ENCODE data around the gene CYP2B6. TPM values are rescaled to one million over a fixed set of nuclear protein-coding genes. Genes with fewer than 3 reads are reported as not detected.

CYP2B6 gene
- total and polyA plus RNA-seq, 10 of the 15 experiments (the other 5 are each of a cell fraction or from before 2014, with no cell fraction given) = 0.23 to 0.86 TPM; not detected in 8

DNA sequence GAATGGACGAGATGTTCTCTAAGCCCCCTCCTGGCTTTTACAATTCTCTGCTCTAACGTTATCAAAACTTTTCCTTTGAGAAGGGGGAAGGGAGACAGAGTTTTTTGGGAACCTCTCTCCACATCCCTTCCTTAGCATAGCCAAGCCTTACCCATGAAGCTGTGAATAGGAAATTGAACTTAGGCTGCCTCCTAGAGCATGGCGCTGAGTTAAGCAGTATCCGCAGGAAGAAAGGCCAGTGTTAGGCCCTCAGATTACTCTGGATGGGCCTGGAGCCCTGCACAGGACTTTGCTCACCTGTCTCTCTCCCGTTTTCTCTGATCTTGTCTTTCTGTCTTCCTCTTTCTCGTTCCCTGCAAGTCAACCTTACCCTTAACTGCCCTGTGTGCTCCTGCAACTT lies 39.6 kb downstream of the CYP2B6 start:
- FAIRE-seq (no peak), DNase-seq (ENCODE audit: low read depth, low spot score) (no peak), ATAC-seq (no peak)
- no peak overlapping the region for H2AFZ ChIP-seq (ENCODE audit: control insufficient read depth, low read depth, low read length)
- no peak overlapping the region for H3K4me3 ChIP-seq
- no peaks in the 10 kb centered on the region for H3K4me1 ChIP-seq (ENCODE audit: control insufficient read depth, insufficient read depth, low read length)
- CTCF ChIA-PET = interaction anchor here (0.6 to 1.3 kb wide), 2 partner anchors 56 to 60 kb away, joined by 3 to 5 read pairs; no protein-coding TSS in a partner anchor
- no peaks in the 10 kb centered on the region for H3K36me3 ChIP-seq (ENCODE audit: control insufficient read depth in 2 of 2, insufficient read depth in 2 of 2, low read length in 1 of 2)
- H3K27me3 ChIP-seq (replicated peaks in 1 of 2; ENCODE audit: control insufficient read depth in 2 of 2, insufficient read depth in 2 of 2, low read length in 1 of 2) = no peaks in the 10 kb centered on the region
- H4K20me1 ChIP-seq (ENCODE audit: control insufficient read depth, insufficient read depth) = no peaks in the 10 kb centered on the region
- TF ChIP-seq IKZF1 (conservative IDR thresholded peaks at IDR 0.05) (no peak), ZNF274 (IDR thresholded peaks at IDR 0.05; ENCODE audit: insufficient read depth, insufficient read length) (no peak), ZSCAN29 (IDR thresholded peaks at IDR 0.05) (no peak), ZNF384 (IDR thresholded peaks at IDR 0.05; ENCODE audit: borderline replicate concordance, low read depth, low read length) (no peak), HDAC6 (IDR thresholded peaks at IDR 0.05; ENCODE audit: unreplicated experiment) (no peak), YY1 (IDR thresholded peaks at IDR 0.05; ENCODE audit: low read depth, low read length) (no peak), RELA (IDR thresholded peaks at IDR 0.05; ENCODE audit: borderline replicate concordance, partially characterized antibody) (no peak)
- TF ChIP-seq, protein P1, sequence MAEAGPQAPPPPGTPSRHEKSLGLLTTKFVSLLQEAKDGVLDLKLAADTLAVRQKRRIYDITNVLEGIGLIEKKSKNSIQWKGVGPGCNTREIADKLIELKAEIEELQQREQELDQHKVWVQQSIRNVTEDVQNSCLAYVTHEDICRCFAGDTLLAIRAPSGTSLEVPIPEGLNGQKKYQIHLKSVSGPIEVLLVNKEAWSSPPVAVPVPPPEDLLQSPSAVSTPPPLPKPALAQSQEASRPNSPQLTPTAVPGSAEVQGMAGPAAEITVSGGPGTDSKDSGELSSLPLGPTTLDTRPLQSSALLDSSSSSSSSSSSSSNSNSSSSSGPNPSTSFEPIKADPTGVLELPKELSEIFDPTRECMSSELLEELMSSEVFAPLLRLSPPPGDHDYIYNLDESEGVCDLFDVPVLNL (IDR thresholded peaks at IDR 0.05; ENCODE audit: low read depth, low read length) = no peak
- TF ChIP-seq, protein P2, sequence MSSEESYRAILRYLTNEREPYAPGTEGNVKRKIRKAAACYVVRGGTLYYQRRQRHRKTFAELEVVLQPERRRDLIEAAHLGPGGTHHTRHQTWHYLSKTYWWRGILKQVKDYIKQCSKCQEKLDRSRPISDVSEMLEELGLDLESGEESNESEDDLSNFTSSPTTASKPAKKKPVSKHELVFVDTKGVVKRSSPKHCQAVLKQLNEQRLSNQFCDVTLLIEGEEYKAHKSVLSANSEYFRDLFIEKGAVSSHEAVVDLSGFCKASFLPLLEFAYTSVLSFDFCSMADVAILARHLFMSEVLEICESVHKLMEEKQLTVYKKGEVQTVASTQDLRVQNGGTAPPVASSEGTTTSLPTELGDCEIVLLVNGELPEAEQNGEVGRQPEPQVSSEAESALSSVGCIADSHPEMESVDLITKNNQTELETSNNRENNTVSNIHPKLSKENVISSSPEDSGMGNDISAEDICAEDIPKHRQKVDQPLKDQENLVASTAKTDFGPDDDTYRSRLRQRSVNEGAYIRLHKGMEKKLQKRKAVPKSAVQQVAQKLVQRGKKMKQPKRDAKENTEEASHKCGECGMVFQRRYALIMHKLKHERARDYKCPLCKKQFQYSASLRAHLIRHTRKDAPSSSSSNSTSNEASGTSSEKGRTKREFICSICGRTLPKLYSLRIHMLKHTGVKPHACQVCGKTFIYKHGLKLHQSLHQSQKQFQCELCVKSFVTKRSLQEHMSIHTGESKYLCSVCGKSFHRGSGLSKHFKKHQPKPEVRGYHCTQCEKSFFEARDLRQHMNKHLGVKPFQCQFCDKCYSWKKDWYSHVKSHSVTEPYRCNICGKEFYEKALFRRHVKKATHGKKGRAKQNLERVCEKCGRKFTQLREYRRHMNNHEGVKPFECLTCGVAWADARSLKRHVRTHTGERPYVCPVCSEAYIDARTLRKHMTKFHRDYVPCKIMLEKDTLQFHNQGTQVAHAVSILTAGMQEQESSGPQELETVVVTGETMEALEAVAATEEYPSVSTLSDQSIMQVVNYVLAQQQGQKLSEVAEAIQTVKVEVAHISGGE (CRISPR knock-in tag; IDR thresholded peaks at IDR 0.05) = no peak
- H3K79me2 ChIP-seq (ENCODE audit: control insufficient read depth, insufficient read depth, low read length) = no peaks in the 10 kb centered on the region
- no peak overlapping the region for H3K4me2 ChIP-seq (ENCODE audit: control insufficient read depth, insufficient read depth)
- SMC1A ChIA-PET (ENCODE audit: uncharacterized antibody, unreplicated experiment) = no interaction called here
- no peak overlapping the region for H3K9ac ChIP-seq (ENCODE audit: control insufficient read depth, insufficient read depth, low read length)
- BruUV-seq (replicated peaks) = no TSS peak
- H3K9me3 ChIP-seq (replicated peaks; ENCODE audit: control insufficient read depth, insufficient read depth, low read length) = no peaks in the 10 kb centered on the region; the same call in 2 of the 3 replicates
- RAD21 ChIA-PET (ENCODE audit: unreplicated experiment) = no interaction called here
- H3K27ac ChIP-seq (ENCODE audit: control insufficient read depth, insufficient read depth) = no peak overlapping the region
- WGBS (ENCODE audit: insufficient coverage, insufficient replicate concordance, low lambda C conversion rate, missing lambda C conversion rate) = 30% methylated on average over 6 of the region's 6 CpGs
- POLR2A ChIA-PET = no interaction called here
- in situ Hi-C loops (cut with MboI) = no loop called here
- intact Hi-C loops (cut with micrococcal nuclease; ENCODE audit: unreplicated experiment) = no loop called here
